DND-41 (cell line): ENCODE data around the gene YIPF1.

Source experiments
- ATAC-seq: fragments of 200-7000 bp; cut with Tn5 transposase; 3 replicates; pipeline ENCODE4 v1.9.1; 2021; ENCODE audit warnings: low read depth; ENCODE audit not compliant: insufficient read depth
- DNase-seq: peaks from one replicate; pipeline ENCODE4 v3.0.0-alpha.2; 2020
- H2AFZ ChIP-seq: 2 replicates; pipeline ENCODE4 v1.6.0; 2012; ENCODE audit warnings: low read depth, low read length
- H3K27ac ChIP-seq: 2 replicates; pipeline ENCODE4 v1.5.1; 2012; ENCODE audit warnings: low read length, inconsistent platforms
- H3K27me3 ChIP-seq: fragments of 200-600 bp; sonication (generic); 2 replicates; pipeline ENCODE4 v1.6.0; 2012; ENCODE audit warnings: low read length, mild to moderate bottlenecking, inconsistent platforms; ENCODE audit not compliant: insufficient read depth, poor library complexity
- H3K36me3 ChIP-seq: 2 replicates; pipeline ENCODE4 v1.5.1; 2012; ENCODE audit warnings: low read length, inconsistent platforms; ENCODE audit not compliant: insufficient read depth
- H3K4me1 ChIP-seq: 2 replicates; pipeline ENCODE4 v1.5.1; 2012; ENCODE audit warnings: mild to moderate bottlenecking, low read length; ENCODE audit not compliant: insufficient read depth
- H3K4me2 ChIP-seq: 2 replicates; pipeline ENCODE4 v1.6.0; 2012; ENCODE audit warnings: mild to moderate bottlenecking, moderate library complexity, low read length, inconsistent platforms; ENCODE audit not compliant: insufficient read depth
- H3K4me3 ChIP-seq, 2 experiments: fragments of 200-600 bp in 1 of 2; shearing (Covaris generic) in 1 of 2; 2 replicates each; pipeline ENCODE4 v1.5.1; 2012 to 2016; ENCODE audit warnings: inconsistent platforms in 2 of 2, low read length in 2 of 2, mild to moderate bottlenecking in 2 of 2, low read depth in 1 of 2, moderate library complexity in 1 of 2
- H3K79me2 ChIP-seq: 2 replicates; pipeline ENCODE4 v1.6.0; 2012; ENCODE audit warnings: low read length, inconsistent platforms; ENCODE audit not compliant: insufficient read depth
- H3K9ac ChIP-seq: 2 replicates; pipeline ENCODE4 v1.6.0; 2012; ENCODE audit warnings: low read depth, mild to moderate bottlenecking, inconsistent platforms, low read length, moderate library complexity
- H3K9me3 ChIP-seq: 2 replicates; pipeline ENCODE4 v1.5.1; 2012; ENCODE audit warnings: low read length, moderate library complexity, mild to moderate bottlenecking, inconsistent platforms; ENCODE audit not compliant: insufficient read depth, severe bottlenecking
- H4K20me1 ChIP-seq: 2 replicates; pipeline ENCODE4 v1.6.0; 2012; ENCODE audit warnings: low read length; ENCODE audit not compliant: insufficient read depth
- CTCF ChIP-seq: IDR thresholded peaks from 2 replicates; pipeline ENCODE4 v1.5.1; 2012; ENCODE audit warnings: borderline replicate concordance, low read length, moderate library complexity, mild to moderate bottlenecking; ENCODE audit not compliant: poor library complexity, severe bottlenecking; ENCODE audit errors: extremely low read depth
- EZH2 ChIP-seq: IDR thresholded peaks from 3 replicates; pipeline ENCODE4 v1.6.1; 2012; ENCODE audit warnings: borderline replicate concordance, low read depth, mild to moderate bottlenecking, moderate library complexity, low read length, inconsistent platforms; ENCODE audit not compliant: severe bottlenecking

The YIPF1 gene

GRCh38 chr1:53902235-53903138 is 12.9 kb upstream of the YIPF1 start:
- no peaks in the 10 kb centered on the region for H3K79me2 ChIP-seq
- no peaks in the 10 kb centered on the region for H3K9me3 ChIP-seq
- ATAC-seq, result 0 out of 3 replicates have a peak, but pooled peaks have one; percentile 14
- no peaks in the 10 kb centered on the region for H3K4me1 ChIP-seq
- H4K20me1 ChIP-seq, result no peaks in the 10 kb centered on the region
- no peak overlapping the region for H2AFZ ChIP-seq
- no peak for DNase-seq
- TF ChIP-seq CTCF (no peak), EZH2 (no peak)
- no peaks in the 10 kb centered on the region for H3K27me3 ChIP-seq
- no peaks in the 10 kb centered on the region for H3K36me3 ChIP-seq
- no peak overlapping the region for H3K9ac ChIP-seq
- no peak overlapping the region for H3K4me3 ChIP-seq
- H3K4me2 ChIP-seq, result no peak overlapping the region
- H3K27ac ChIP-seq, result no peak overlapping the region

GRCh38 chr1:53899708-53900107 is 10.1 kb upstream of the YIPF1 start:
- DNase-seq (no peak), ATAC-seq (no peak)
- Histone ChIP-seq H3K9me3 (no peaks in the 10 kb centered on the region), H3K4me2 (no peak overlapping the region), H3K36me3 (no peaks in the 10 kb centered on the region), H3K27ac (no peak overlapping the region), H3K79me2 (no peaks in the 10 kb centered on the region), H4K20me1 (no peaks in the 10 kb centered on the region), H3K27me3 (no peaks in the 10 kb centered on the region), H3K4me3 (no peak overlapping the region), H2AFZ (no peak overlapping the region), H3K4me1 (no peaks in the 10 kb centered on the region), H3K9ac (no peak overlapping the region)
- TF ChIP-seq CTCF (no peak), EZH2 (no peak)

GRCh38 chr1:53899206-53899628 is 9.6 kb upstream of the YIPF1 start:
- no peak overlapping the region for H3K9ac ChIP-seq
- H3K27me3 ChIP-seq, result no peaks in the 10 kb centered on the region
- no peaks in the 10 kb centered on the region for H3K36me3 ChIP-seq
- H3K4me2 ChIP-seq, result no peak overlapping the region
- no peaks in the 10 kb centered on the region for H3K79me2 ChIP-seq
- no peak overlapping the region for H2AFZ ChIP-seq
- no peak overlapping the region for H3K4me3 ChIP-seq
- H3K4me1 ChIP-seq, result no peaks in the 10 kb centered on the region
- no peak for ATAC-seq
- H4K20me1 ChIP-seq, result no peaks in the 10 kb centered on the region
- H3K9me3 ChIP-seq, result no peaks in the 10 kb centered on the region
- no peak overlapping the region for H3K27ac ChIP-seq
- TF ChIP-seq EZH2, result no peak
- no peak for TF ChIP-seq CTCF
- DNase-seq, result no peak
